ENCODE measurements around the gene STX2.
"Not testable (repeated sequence)": the region's sequence is repeated elsewhere in the genome, so short reads cannot be mapped to it uniquely, and the experiment has no call there.

STX2 gene

DNA sequence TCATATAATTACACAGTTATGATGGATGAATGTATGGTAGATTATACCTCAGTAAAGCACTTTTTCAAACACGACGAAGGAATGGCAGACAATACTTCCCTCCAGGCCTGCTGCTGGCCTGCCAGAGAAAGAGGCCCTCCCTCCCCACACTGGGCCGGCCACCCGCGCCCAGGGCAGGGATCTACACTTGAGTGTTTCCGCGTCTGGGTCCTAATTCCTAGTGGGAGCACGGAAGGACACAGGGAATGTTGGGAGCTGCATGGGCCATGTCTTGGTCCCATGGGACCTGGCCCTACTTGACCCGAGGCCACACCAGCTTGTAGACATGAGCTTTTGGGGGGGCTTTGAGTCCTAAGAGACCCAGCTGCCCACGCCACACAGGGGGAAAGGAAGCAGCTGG lies 52.0 kb downstream of the STX2 start:
- TF ChIP-seq ZC3H10 (CRISPR knock-in tag; IDR thresholded peaks at IDR 0.05) (no peak), ZFP30 (CRISPR knock-in tag; IDR thresholded peaks at IDR 0.05) (no peak), ZNF8 (CRISPR knock-in tag; IDR thresholded peaks at IDR 0.05) (no peak), ZNF70 (CRISPR knock-in tag; IDR thresholded peaks at IDR 0.05) (no peak), ZNF565 (CRISPR knock-in tag; conservative IDR thresholded peaks at IDR 0.05; ENCODE audit: low read depth) (no peak), GLIS3 (CRISPR knock-in tag; IDR thresholded peaks at IDR 0.05) (no peak)
- TF ChIP-seq, protein P1, sequence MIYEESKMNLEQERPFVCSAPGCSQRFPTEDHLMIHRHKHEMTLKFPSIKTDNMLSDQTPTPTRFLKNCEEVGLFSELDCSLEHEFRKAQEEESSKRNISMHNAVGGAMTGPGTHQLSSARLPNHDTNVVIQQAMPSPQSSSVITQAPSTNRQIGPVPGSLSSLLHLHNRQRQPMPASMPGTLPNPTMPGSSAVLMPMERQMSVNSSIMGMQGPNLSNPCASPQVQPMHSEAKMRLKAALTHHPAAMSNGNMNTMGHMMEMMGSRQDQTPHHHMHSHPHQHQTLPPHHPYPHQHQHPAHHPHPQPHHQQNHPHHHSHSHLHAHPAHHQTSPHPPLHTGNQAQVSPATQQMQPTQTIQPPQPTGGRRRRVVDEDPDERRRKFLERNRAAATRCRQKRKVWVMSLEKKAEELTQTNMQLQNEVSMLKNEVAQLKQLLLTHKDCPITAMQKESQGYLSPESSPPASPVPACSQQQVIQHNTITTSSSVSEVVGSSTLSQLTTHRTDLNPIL (CRISPR knock-in tag; IDR thresholded peaks at IDR 0.05; ENCODE audit: low read depth), result no peak

DNA sequence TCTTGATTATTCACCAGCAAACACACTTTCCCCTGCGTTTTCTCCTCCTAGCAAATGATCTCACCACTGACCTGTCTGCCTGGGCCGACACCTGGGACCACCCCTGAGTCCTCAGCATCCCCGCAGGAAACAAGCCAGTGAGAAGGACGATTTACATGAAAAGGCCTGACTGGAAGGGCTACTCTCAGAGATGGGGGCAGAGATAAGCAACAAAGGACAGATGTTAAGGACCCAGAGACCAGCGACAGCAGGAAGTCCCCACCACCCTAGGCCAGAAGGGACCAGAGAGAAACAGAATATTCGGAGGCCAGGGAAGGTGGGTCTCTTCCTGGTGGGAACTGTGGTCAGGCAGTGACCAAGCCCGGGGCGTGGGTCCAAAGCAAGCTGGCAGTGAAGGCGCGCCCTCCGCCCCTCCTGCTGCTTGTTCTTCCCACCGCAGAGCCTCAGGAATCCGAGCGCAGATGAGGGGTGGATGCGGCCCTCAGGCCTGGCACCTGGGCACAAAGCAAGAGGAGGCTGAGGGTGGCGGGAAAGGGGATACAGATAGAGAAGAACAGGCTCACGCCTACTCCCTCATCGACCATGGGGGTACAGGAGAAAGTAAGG lies 55.8 kb downstream of the STX2 start:
- TF ChIP-seq ARNTL (CRISPR knock-in tag; IDR thresholded peaks at IDR 0.05; ENCODE audit: borderline replicate concordance, low read depth) (no peak), BACH2 (CRISPR knock-in tag; IDR thresholded peaks at IDR 0.05; ENCODE audit: borderline replicate concordance) (no peak), TOX (CRISPR knock-in tag; IDR thresholded peaks at IDR 0.05; ENCODE audit: borderline replicate concordance) (no peak), RARB (CRISPR knock-in tag; IDR thresholded peaks at IDR 0.05) (no peak), ZNF70 (CRISPR knock-in tag; IDR thresholded peaks at IDR 0.05) (no peak), TCF4 (CRISPR knock-in tag; IDR thresholded peaks at IDR 0.05; ENCODE audit: borderline replicate concordance) (no peak), ISL1 (CRISPR knock-in tag; IDR thresholded peaks at IDR 0.05) (no peak), OSR1 (CRISPR knock-in tag; IDR thresholded peaks at IDR 0.05) (no peak), ESRRG (CRISPR knock-in tag; IDR thresholded peaks at IDR 0.05) (no peak), ZNF8 (CRISPR knock-in tag; IDR thresholded peaks at IDR 0.05) (no peak), SNAI2 (CRISPR knock-in tag; IDR thresholded peaks at IDR 0.05) (no peak), CSDC2 (CRISPR knock-in tag; IDR thresholded peaks at IDR 0.05) (no peak), GLIS3 (CRISPR knock-in tag; IDR thresholded peaks at IDR 0.05) (no peak), PPARA (CRISPR knock-in tag; IDR thresholded peaks at IDR 0.05; ENCODE audit: borderline replicate concordance) (no peak)
- TF ChIP-seq, protein P2, sequence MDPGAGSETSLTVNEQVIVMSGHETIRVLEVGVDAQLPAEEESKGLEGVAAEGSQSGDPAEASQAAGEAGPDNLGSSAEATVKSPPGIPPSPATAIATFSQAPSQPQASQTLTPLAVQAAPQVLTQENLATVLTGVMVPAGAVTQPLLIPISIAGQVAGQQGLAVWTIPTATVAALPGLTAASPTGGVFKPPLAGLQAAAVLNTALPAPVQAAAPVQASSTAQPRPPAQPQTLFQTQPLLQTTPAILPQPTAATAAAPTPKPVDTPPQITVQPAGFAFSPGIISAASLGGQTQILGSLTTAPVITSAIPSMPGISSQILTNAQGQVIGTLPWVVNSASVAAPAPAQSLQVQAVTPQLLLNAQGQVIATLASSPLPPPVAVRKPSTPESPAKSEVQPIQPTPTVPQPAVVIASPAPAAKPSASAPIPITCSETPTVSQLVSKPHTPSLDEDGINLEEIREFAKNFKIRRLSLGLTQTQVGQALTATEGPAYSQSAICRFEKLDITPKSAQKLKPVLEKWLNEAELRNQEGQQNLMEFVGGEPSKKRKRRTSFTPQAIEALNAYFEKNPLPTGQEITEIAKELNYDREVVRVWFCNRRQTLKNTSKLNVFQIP (CRISPR knock-in tag; IDR thresholded peaks at IDR 0.05; ENCODE audit: borderline replicate concordance, low read depth), result no peak
- TF ChIP-seq, protein P1 (CRISPR knock-in tag; IDR thresholded peaks at IDR 0.05; ENCODE audit: low read depth), result no peak
- TF ChIP-seq, protein P3, sequence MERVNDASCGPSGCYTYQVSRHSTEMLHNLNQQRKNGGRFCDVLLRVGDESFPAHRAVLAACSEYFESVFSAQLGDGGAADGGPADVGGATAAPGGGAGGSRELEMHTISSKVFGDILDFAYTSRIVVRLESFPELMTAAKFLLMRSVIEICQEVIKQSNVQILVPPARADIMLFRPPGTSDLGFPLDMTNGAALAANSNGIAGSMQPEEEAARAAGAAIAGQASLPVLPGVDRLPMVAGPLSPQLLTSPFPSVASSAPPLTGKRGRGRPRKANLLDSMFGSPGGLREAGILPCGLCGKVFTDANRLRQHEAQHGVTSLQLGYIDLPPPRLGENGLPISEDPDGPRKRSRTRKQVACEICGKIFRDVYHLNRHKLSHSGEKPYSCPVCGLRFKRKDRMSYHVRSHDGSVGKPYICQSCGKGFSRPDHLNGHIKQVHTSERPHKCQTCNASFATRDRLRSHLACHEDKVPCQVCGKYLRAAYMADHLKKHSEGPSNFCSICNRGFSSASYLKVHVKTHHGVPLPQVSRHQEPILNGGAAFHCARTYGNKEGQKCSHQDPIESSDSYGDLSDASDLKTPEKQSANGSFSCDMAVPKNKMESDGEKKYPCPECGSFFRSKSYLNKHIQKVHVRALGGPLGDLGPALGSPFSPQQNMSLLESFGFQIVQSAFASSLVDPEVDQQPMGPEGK (CRISPR knock-in tag; IDR thresholded peaks at IDR 0.05; ENCODE audit: borderline replicate concordance), result no peak
- TF ChIP-seq, protein P4, sequence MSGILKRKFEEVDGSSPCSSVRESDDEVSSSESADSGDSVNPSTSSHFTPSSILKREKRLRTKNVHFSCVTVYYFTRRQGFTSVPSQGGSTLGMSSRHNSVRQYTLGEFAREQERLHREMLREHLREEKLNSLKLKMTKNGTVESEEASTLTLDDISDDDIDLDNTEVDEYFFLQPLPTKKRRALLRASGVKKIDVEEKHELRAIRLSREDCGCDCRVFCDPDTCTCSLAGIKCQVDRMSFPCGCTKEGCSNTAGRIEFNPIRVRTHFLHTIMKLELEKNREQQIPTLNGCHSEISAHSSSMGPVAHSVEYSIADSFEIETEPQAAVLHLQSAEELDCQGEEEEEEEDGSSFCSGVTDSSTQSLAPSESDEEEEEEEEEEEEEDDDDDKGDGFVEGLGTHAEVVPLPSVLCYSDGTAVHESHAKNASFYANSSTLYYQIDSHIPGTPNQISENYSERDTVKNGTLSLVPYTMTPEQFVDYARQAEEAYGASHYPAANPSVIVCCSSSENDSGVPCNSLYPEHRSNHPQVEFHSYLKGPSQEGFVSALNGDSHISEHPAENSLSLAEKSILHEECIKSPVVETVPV (CRISPR knock-in tag; IDR thresholded peaks at IDR 0.05), result no peak
- TF ChIP-seq, protein P5, sequence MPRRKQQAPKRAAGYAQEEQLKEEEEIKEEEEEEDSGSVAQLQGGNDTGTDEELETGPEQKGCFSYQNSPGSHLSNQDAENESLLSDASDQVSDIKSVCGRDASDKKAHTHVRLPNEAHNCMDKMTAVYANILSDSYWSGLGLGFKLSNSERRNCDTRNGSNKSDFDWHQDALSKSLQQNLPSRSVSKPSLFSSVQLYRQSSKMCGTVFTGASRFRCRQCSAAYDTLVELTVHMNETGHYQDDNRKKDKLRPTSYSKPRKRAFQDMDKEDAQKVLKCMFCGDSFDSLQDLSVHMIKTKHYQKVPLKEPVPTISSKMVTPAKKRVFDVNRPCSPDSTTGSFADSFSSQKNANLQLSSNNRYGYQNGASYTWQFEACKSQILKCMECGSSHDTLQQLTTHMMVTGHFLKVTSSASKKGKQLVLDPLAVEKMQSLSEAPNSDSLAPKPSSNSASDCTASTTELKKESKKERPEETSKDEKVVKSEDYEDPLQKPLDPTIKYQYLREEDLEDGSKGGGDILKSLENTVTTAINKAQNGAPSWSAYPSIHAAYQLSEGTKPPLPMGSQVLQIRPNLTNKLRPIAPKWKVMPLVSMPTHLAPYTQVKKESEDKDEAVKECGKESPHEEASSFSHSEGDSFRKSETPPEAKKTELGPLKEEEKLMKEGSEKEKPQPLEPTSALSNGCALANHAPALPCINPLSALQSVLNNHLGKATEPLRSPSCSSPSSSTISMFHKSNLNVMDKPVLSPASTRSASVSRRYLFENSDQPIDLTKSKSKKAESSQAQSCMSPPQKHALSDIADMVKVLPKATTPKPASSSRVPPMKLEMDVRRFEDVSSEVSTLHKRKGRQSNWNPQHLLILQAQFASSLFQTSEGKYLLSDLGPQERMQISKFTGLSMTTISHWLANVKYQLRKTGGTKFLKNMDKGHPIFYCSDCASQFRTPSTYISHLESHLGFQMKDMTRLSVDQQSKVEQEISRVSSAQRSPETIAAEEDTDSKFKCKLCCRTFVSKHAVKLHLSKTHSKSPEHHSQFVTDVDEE (CRISPR knock-in tag; IDR thresholded peaks at IDR 0.05), result no peak
- ATAC-seq, result no peak

More for the DNA sequence above, 52.0 kb downstream of the STX2 start:
- no peak for ATAC-seq

DNA sequence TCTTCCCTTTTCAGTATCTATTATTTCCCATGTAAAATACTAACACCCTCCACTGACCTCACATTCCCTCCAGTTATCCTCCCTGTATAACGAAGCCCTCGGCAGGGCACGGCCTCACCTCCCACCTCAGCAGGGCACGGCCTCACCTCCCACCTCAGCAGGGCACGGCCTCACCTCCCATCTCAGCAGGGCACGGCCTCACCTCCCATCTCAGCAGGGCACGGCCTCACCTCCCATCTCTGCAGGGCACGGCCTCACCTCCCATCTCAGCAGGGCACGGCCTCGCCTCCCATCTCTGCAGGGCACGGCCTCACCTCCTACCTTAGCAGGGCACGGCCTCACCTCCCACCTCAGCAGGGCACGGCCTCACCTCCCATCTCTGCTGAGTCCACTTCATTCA lies 56.8 kb downstream of the STX2 start:
- not testable (repeated sequence) for ATAC-seq

Data from SK-N-SH treated with all-trans-retinoic acid at 6 μM for 48 hours (cell line).